H1 (cell line): ENCODE measurements around the gene DCAF17. TPM values are rescaled to one million over a fixed set of nuclear protein-coding genes. Genes with fewer than 3 reads are reported as not detected.
A peak's percentile ranks its signal among the peaks of the same experiment; 100 is the strongest.

Source experiments
- CTCF ChIA-PET: fragments of 300-600 bp; sonication (Branson Sonifier 250); formaldehyde crosslinking; loops from one replicate; lab custom pipeline; 2021; ENCODE audit not compliant: partially characterized antibody; lab: Charles Lee
- POLR2A ChIA-PET: fragments of 300-600 bp; sonication (Branson Sonifier 250); formaldehyde crosslinking; loops from one replicate; lab custom pipeline; 2021; ENCODE audit warnings: inconsistent platforms; ENCODE audit not compliant: partially characterized antibody; lab: Charles Lee
- DNase-seq, 2 experiments: peaks; one replicate each; pipeline versions ENCODE4 v3.0.0 to v3.0.0-alpha.2; 2010 to 2022; ENCODE audit warnings: low spot score in 2 of 2, low read depth in 1 of 2, mixed read lengths in 1 of 2
- FAIRE-seq: peaks from 2 replicates; lab custom pipeline; 2011; peaks lifted over from hg19 to GRCh38; lab: Jason Lieb, UNC
- H2AFZ ChIP-seq: 2 replicates; pipeline ENCODE4 v1.8.1; 2012; ENCODE audit warnings: low read length, inconsistent platforms
- H2AK5ac ChIP-seq: 2 replicates; pipeline ENCODE4 v1.6.1; 2013; ENCODE audit warnings: low read depth, low read length
- H2BK120ac ChIP-seq: replicated peaks from 2 replicates; pipeline ENCODE3; 2013; ENCODE audit warnings: low read depth, low read length, inconsistent platforms
- H2BK12ac ChIP-seq: 2 replicates; pipeline ENCODE4 v1.6.1; 2013; ENCODE audit warnings: low read depth, low read length
- H2BK15ac ChIP-seq: 2 replicates; pipeline ENCODE4 v1.6.1; 2013; ENCODE audit warnings: low read length
- H2BK20ac ChIP-seq: 2 replicates; pipeline ENCODE4 v1.6.1; 2013; ENCODE audit warnings: low read length
- H2BK5ac ChIP-seq: 2 replicates; pipeline ENCODE4 v1.6.1; 2013; ENCODE audit warnings: low read depth, low read length
- H3K14ac ChIP-seq: 2 replicates; pipeline ENCODE4 v1.6.1; 2013; ENCODE audit warnings: inconsistent platforms; ENCODE audit not compliant: insufficient read length
- H3K18ac ChIP-seq: 2 replicates; pipeline ENCODE4 v1.6.1; 2013; ENCODE audit warnings: low read length; ENCODE audit errors: extremely low read depth
- H3K23ac ChIP-seq: 2 replicates; pipeline ENCODE4 v1.6.1; 2013; ENCODE audit warnings: inconsistent platforms; ENCODE audit not compliant: insufficient read length
- H3K23me2 ChIP-seq: 2 replicates; pipeline ENCODE4 v1.6.1; 2013; ENCODE audit warnings: low read depth, low read length
- H3K27ac ChIP-seq: 2 replicates; pipeline ENCODE4 v1.6.1; 2011; ENCODE audit warnings: low read depth, low read length, inconsistent platforms
- H3K27me3 ChIP-seq, 4 experiments: replicated peaks in 1 of 4; 1 replicate in 1 of 4; 2 replicates in 3 of 4; pipeline versions ENCODE4 v1.6.1 to v1.8.1; 2011 to 2013; ENCODE audit warnings: low read length in 3 of 4, mild to moderate bottlenecking in 3 of 4, inconsistent platforms in 2 of 4, mixed read lengths in 2 of 4, moderate library complexity in 1 of 4; ENCODE audit not compliant: control insufficient read depth in 3 of 4, insufficient read depth in 3 of 4; ENCODE audit errors: extremely low read depth in 1 of 4
- H3K36me3 ChIP-seq, 4 experiments: 2 replicates each; pipeline versions ENCODE4 v1.6.1 to v1.8.1; 2011 to 2013; ENCODE audit warnings: mild to moderate bottlenecking in 4 of 4, low read length in 3 of 4, moderate library complexity in 2 of 4, control low read depth in 1 of 4, inconsistent platforms in 1 of 4; ENCODE audit not compliant: insufficient read depth in 4 of 4, control insufficient read depth in 2 of 4
- H3K4ac ChIP-seq: replicated peaks from 2 replicates; pipeline ENCODE3; 2013; ENCODE audit warnings: low read length, low read depth, mixed read lengths, inconsistent platforms; ENCODE audit not compliant: insufficient read length
- H3K4me1 ChIP-seq, 4 experiments: replicated peaks in 1 of 4; 1 replicate in 1 of 4; 2 replicates in 3 of 4; pipeline versions ENCODE4 v1.6.1 to v1.8.1; 2011 to 2013; ENCODE audit warnings: low read length in 3 of 4, inconsistent platforms in 2 of 4, mixed read lengths in 1 of 4; ENCODE audit not compliant: insufficient read depth in 4 of 4, control insufficient read depth in 3 of 4
- H3K4me2 ChIP-seq, 2 experiments: 2 replicates each; pipeline versions ENCODE4 v1.6.1 to v1.8.1; 2011 to 2013; ENCODE audit warnings: low read depth in 2 of 2, low read length in 2 of 2, control low read depth in 1 of 2, inconsistent platforms in 1 of 2, mild to moderate bottlenecking in 1 of 2; ENCODE audit not compliant: insufficient read depth in 1 of 2
- H3K4me3 ChIP-seq, 4 experiments: fragments of 200-600, 300-600 bp in 1 of 4; sonication (generic), shearing (Covaris generic), sonication (Bioruptor Twin) in 1 of 4; 2 replicates each; pipeline versions ENCODE4 v1.5.1 to v1.8.1; 2011 to 2016; ENCODE audit warnings: low read length in 4 of 4, low read depth in 3 of 4, control low read depth in 2 of 4, inconsistent platforms in 2 of 4, mild to moderate bottlenecking in 2 of 4, mixed read lengths in 1 of 4, moderate library complexity in 1 of 4; ENCODE audit not compliant: insufficient read depth in 2 of 4; ENCODE audit errors: extremely low read depth in 1 of 4
- H3K56ac ChIP-seq: replicated peaks from 2 replicates; pipeline ENCODE3; 2013; ENCODE audit warnings: low read depth, mild to moderate bottlenecking, mixed read lengths, low read length, inconsistent platforms; ENCODE audit not compliant: insufficient read length
- H3K79me1 ChIP-seq: 2 replicates; pipeline ENCODE4 v1.6.1; 2013; ENCODE audit warnings: low read depth, low read length, control low read depth
- H3K79me2 ChIP-seq, 2 experiments: 2 replicates each; pipeline versions ENCODE4 v1.6.1 to v1.8.1; 2012 to 2013; ENCODE audit warnings: low read length in 2 of 2, mild to moderate bottlenecking in 2 of 2, inconsistent platforms in 1 of 2; ENCODE audit not compliant: insufficient read depth in 2 of 2, control insufficient read depth in 1 of 2
- H3K9ac ChIP-seq, 4 experiments: replicated peaks in 1 of 4; 1 replicate in 1 of 4; 2 replicates in 3 of 4; pipeline versions ENCODE4 v1.6.1 to v1.8.1; 2011 to 2013; ENCODE audit warnings: low read depth in 3 of 4, low read length in 3 of 4, control low read depth in 2 of 4, mild to moderate bottlenecking in 2 of 4, moderate library complexity in 2 of 4, inconsistent platforms in 1 of 4; ENCODE audit errors: extremely low read depth in 1 of 4
- H3K9me3 ChIP-seq, 2 experiments: 2 replicates each; pipeline versions ENCODE4 v1.6.1 to v1.8.1; 2012 to 2013; ENCODE audit warnings: mild to moderate bottlenecking in 2 of 2, moderate library complexity in 2 of 2, control low read depth in 1 of 2, inconsistent platforms in 1 of 2, low read depth in 1 of 2, low read length in 1 of 2, mixed read lengths in 1 of 2; ENCODE audit not compliant: insufficient read depth in 2 of 2
- H4K20me1 ChIP-seq, 2 experiments: replicated peaks in 1 of 2; 2 replicates each; pipeline versions ENCODE3 to v1.8.1; 2011 to 2013; ENCODE audit warnings: inconsistent platforms in 2 of 2, low read length in 2 of 2, mild to moderate bottlenecking in 1 of 2; ENCODE audit not compliant: insufficient read depth in 2 of 2, control insufficient read depth in 1 of 2
- H4K5ac ChIP-seq: 2 replicates; pipeline ENCODE4 v1.6.1; 2013; ENCODE audit warnings: low read length, low read depth, mixed read lengths, inconsistent platforms; ENCODE audit not compliant: insufficient read length
- H4K8ac ChIP-seq: 2 replicates; pipeline ENCODE4 v1.8.0; 2013; ENCODE audit warnings: mild to moderate bottlenecking, moderate library complexity, low read length, inconsistent platforms; ENCODE audit not compliant: insufficient read depth; ENCODE audit errors: extremely low read depth
- H4K91ac ChIP-seq: replicated peaks from 2 replicates; pipeline ENCODE3; 2013; ENCODE audit warnings: low read length, mixed read lengths, inconsistent platforms; ENCODE audit not compliant: insufficient read length
- ASH2L ChIP-seq: fragments of 200-600, 300-600 bp; sonication (generic); IDR thresholded peaks from one replicate; pipeline ENCODE4 v1.7.1; 2017; ENCODE audit warnings: low read length
- BRCA1 ChIP-seq: IDR thresholded peaks from 2 replicates; pipeline ENCODE4 v1.6.1; 2012; ENCODE audit warnings: low read depth, low read length, improper control_type of control experiment
- CHD1 ChIP-seq: IDR thresholded peaks from 2 replicates; pipeline ENCODE4 v1.6.1; 2012; ENCODE audit warnings: low read depth, low read length, improper control_type of control experiment
- CREB1 ChIP-seq: IDR thresholded peaks from 2 replicates; pipeline ENCODE4 v1.6.1; 2012; ENCODE audit warnings: inconsistent platforms
- JUND ChIP-seq: IDR thresholded peaks from 2 replicates; pipeline ENCODE4 v1.6.1; 2011; ENCODE audit warnings: mild to moderate bottlenecking, improper control_type of control experiment, low read length
- POLR2AphosphoS5 ChIP-seq: IDR thresholded peaks from 2 replicates; pipeline ENCODE4 v1.6.1; 2011; ENCODE audit warnings: low read depth, low read length
- POU5F1 ChIP-seq: IDR thresholded peaks from 2 replicates; pipeline ENCODE4 v1.6.1; 2011; ENCODE audit warnings: low read depth, mild to moderate bottlenecking, low read length, moderate library complexity
- RNF2 ChIP-seq: fragments of 200-900, 300-1000 bp; sonication (generic); IDR thresholded peaks from 2 replicates; pipeline ENCODE4 v1.7.1; 2016; ENCODE audit warnings: borderline replicate concordance, low read depth, mild to moderate bottlenecking, antibody characterized with exemption, low read length; ENCODE audit not compliant: poor library complexity, severe bottlenecking; ENCODE audit errors: missing control alignments
- SIX5 ChIP-seq: IDR thresholded peaks from 2 replicates; pipeline ENCODE4 v1.6.1; 2011; ENCODE audit warnings: mild to moderate bottlenecking, low read depth, low read length
- SRF ChIP-seq: IDR thresholded peaks from 2 replicates; pipeline ENCODE4 v1.6.1; 2011; ENCODE audit warnings: mild to moderate bottlenecking, low read depth, low read length, moderate library complexity
- TAF1 ChIP-seq: IDR thresholded peaks from 2 replicates; pipeline ENCODE4 v1.6.1; 2011; ENCODE audit warnings: mild to moderate bottlenecking, low read depth, low read length
- WGBS, 2 experiments: shearing (Covaris generic) in 1 of 2; methylation state at CpG; one replicate each; pipeline versions ENCODE4 v1.1.6 to v1.1.7; 2013 to 2015; ENCODE audit warnings: low lambda C conversion rate in 2 of 2, mixed read lengths in 2 of 2, inconsistent platforms in 1 of 2, low coverage in 1 of 2, missing lambda C conversion rate in 1 of 2; ENCODE audit not compliant: insufficient replicate concordance in 2 of 2, insufficient coverage in 1 of 2, insufficient read length in 1 of 2; ENCODE audit errors: extremely low coverage in 1 of 2, missing lambda C conversion rate in 1 of 2; 5-methylcytosine and 5-hydroxymethylcytosine counted together
- polyA plus RNA-seq, 7 experiments: library from polyadenylated mRNA; depleted of rRNA in 3 of 7; stranded (reverse) in 5 of 7; unstranded in 2 of 7; fragments of >200 nt in 5 of 7; fragments of 200-250 nt in 2 of 7; gene quantifications; 1 replicate in 5 of 7; 2 replicates in 1 of 7; 4 replicates in 1 of 7; pipeline versions ENCODE4 v1.2.1 to v1.2.3, GENCODE V29; 2011 to 2013; ENCODE audit warnings: missing spikeins in 2 of 7, mixed read lengths in 2 of 7
- total RNA-seq: library from RNA; stranded (reverse); fragmentation: NEBNext Ultra II Directional; extraction: Animal tissue kit (Norgen Biotek cat#: 25700); gene quantifications from 2 replicates; pipeline ENCODE4 v1.2.1, GENCODE V29; 2021
- TF ChIP-seq, protein P1 (sequence below): IDR thresholded peaks from 2 replicates; pipeline ENCODE4 v1.6.1; 2011; ENCODE audit warnings: low read length, improper control_type of control experiment

DCAF17 gene
- total and polyA plus RNA-seq, 2 of the 8 experiments (the other 6 are each of a cell fraction or from before 2014, with no cell fraction given), result 10.7 to 30.0 TPM

DNA sequence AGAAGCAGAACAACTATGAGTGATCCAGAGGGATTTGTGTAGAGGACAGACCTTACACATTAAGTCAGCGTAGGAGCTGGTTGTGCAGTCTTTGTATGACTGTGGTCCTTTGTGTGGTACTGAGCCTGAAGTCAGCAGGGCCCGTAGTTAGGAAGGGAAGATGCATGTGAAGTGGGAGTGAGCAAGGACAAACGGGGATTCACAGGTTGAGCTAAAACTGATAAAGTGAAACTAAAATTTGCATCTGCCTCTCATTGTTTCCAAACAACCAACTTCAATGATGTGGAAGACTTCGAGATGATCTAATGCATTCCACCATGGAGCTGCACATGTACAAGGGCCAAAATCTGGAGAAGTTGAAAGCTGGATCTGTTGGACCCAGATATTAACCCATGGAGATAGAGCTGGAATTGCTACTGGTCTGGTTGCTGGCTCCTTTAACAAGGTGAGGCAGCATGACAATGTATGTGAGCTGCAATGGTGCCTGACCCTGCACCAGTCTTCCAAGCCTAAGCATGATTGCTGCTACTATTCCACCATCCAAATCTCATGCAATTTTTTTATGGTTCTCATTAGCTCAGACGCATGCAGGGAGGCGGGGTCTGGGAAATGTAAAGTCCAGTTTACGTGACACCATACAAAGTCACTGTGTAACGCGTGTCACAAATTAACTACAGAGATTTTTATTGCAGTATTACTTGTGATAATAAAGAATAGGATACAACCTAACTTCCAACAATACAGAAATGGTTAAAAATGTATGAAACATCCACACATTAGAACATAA lies 76.1 kb downstream of the DCAF17 start:
- POLR2A ChIA-PET, result interaction anchor here (1.0 to 4.0 kb wide), 3 partner anchors 12 to 77 kb away, joined by 3 to 28 read pairs (median 4); partner anchors contain the start of genes CYBRD1 and METTL8
- 81% methylated on average over 9 of the region's 9 CpGs; no CpG with 5 or more reads in 1 of the 2 experiments for WGBS, 2 experiments
- TF ChIP-seq BRCA1 (no peak), CHD1 (no peak), POLR2AphosphoS5 (no peak), POU5F1 (no peak), ASH2L (no peak), SRF (no peak), SIX5 (no peak), JUND (no peak), TAF1 (no peak), CREB1 (no peak), RNF2 (no peak)
- TF ChIP-seq, protein P1, sequence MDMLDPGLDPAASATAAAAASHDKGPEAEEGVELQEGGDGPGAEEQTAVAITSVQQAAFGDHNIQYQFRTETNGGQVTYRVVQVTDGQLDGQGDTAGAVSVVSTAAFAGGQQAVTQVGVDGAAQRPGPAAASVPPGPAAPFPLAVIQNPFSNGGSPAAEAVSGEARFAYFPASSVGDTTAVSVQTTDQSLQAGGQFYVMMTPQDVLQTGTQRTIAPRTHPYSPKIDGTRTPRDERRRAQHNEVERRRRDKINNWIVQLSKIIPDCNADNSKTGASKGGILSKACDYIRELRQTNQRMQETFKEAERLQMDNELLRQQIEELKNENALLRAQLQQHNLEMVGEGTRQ, result no peak

More for the DNA sequence above, 76.1 kb downstream of the DCAF17 start:
- no peak overlapping the region for H3K18ac ChIP-seq
- no peak overlapping the region for H3K23ac ChIP-seq
- no peak overlapping the region for H2BK20ac ChIP-seq
- peaks cover 0 to 4% (median under 1%) of the 10 kb centered on the region in 4 experiments; a peak in 4 of 7 replicates for H3K4me1 ChIP-seq
- no peak overlapping the region for H3K4ac ChIP-seq
- H2BK5ac ChIP-seq, result no peak overlapping the region
- H4K20me1 ChIP-seq, result no peaks in the 10 kb centered on the region
- no peak overlapping the region for H3K56ac ChIP-seq
- no peaks in the 10 kb centered on the region for H3K9me3 ChIP-seq
- H3K23me2 ChIP-seq, result no peaks in the 10 kb centered on the region
- no peak overlapping the region for H3K27ac ChIP-seq
- H3K79me1 ChIP-seq, result no peaks in the 10 kb centered on the region
- H3K36me3 ChIP-seq, result no peaks in the 10 kb centered on the region
- no peak overlapping the region for H2BK12ac ChIP-seq
- H3K27me3 ChIP-seq, result no peaks in the 10 kb centered on the region
- no peak overlapping the region for H2AK5ac ChIP-seq
- no peak overlapping the region for H4K5ac ChIP-seq
- no peak overlapping the region for H4K8ac ChIP-seq
- no peak overlapping the region for H3K4me3 ChIP-seq
- no peak overlapping the region for H3K9ac ChIP-seq
- no peak overlapping the region for H2BK120ac ChIP-seq
- FAIRE-seq (no peak), DNase-seq (no peak)
- H3K14ac ChIP-seq, result no peak overlapping the region
- H2AFZ ChIP-seq, result 0 out of 2 replicates have a peak overlapping the region, but pooled peaks have one; percentile 63
- no peak overlapping the region for H4K91ac ChIP-seq
- H3K79me2 ChIP-seq, result no peaks in the 10 kb centered on the region
- no peak overlapping the region for H2BK15ac ChIP-seq
- CTCF ChIA-PET, result interaction anchor here (0.6 to 2.8 kb wide), 5 partner anchors 11 to 541 kb away, joined by 3 to 13 read pairs (median 4); no protein-coding TSS in a partner anchor
- H3K4me2 ChIP-seq, result no peak overlapping the region
